H1 (cell line): ENCODE measurements around the gene RPS6KA2. TPM values are rescaled to one million over a fixed set of nuclear protein-coding genes. Genes with fewer than 3 reads are reported as not detected.

Experiments used
- BACH1 ChIP-seq: IDR thresholded peaks from 2 replicates; pipeline ENCODE4 v1.6.1; 2012; ENCODE audit warnings: low read length, improper control_type of control experiment
- CHD1 ChIP-seq: IDR thresholded peaks from 2 replicates; pipeline ENCODE4 v1.6.1; 2012; ENCODE audit warnings: low read depth, low read length, improper control_type of control experiment
- CHD2 ChIP-seq: IDR thresholded peaks from 2 replicates; pipeline ENCODE4 v1.6.1; 2012; ENCODE audit warnings: low read length, improper control_type of control experiment
- CHD7 ChIP-seq: fragments of 300-600 bp; sonication (generic); IDR thresholded peaks from 2 replicates; pipeline ENCODE4 v1.7.1; 2012; ENCODE audit warnings: low read length, moderate library complexity, mild to moderate bottlenecking, inconsistent platforms; ENCODE audit not compliant: insufficient replicate concordance
- HDAC6 ChIP-seq: IDR thresholded peaks from one replicate; pipeline ENCODE4 v1.7.1; 2012; ENCODE audit warnings: low read depth, mild to moderate bottlenecking, inconsistent platforms, low read length, moderate library complexity
- JUND ChIP-seq: IDR thresholded peaks from 2 replicates; pipeline ENCODE4 v1.6.1; 2011; ENCODE audit warnings: mild to moderate bottlenecking, improper control_type of control experiment, low read length
- MAX ChIP-seq: IDR thresholded peaks from 2 replicates; pipeline ENCODE4 v1.6.1; 2012; ENCODE audit warnings: inconsistent platforms
- RNF2 ChIP-seq: fragments of 200-900, 300-1000 bp; sonication (generic); IDR thresholded peaks from 2 replicates; pipeline ENCODE4 v1.7.1; 2016; ENCODE audit warnings: borderline replicate concordance, low read depth, mild to moderate bottlenecking, antibody characterized with exemption, low read length; ENCODE audit not compliant: poor library complexity, severe bottlenecking; ENCODE audit errors: missing control alignments
- SP2 ChIP-seq: IDR thresholded peaks from 2 replicates; pipeline ENCODE4 v1.6.1; 2012; ENCODE audit warnings: mild to moderate bottlenecking, low read length, inconsistent platforms
- SP4 ChIP-seq: IDR thresholded peaks from 2 replicates; pipeline ENCODE4 v1.6.1; 2012; ENCODE audit warnings: low read length, inconsistent platforms
- TBP ChIP-seq: IDR thresholded peaks from 2 replicates; pipeline ENCODE4 v1.6.1; 2011; ENCODE audit warnings: low read depth, low read length, improper control_type of control experiment
- YY1 ChIP-seq: IDR thresholded peaks from 2 replicates; pipeline ENCODE4 v1.6.1; 2011; ENCODE audit warnings: low read depth, mild to moderate bottlenecking, low read length
- ZNF274 ChIP-seq: IDR thresholded peaks from 2 replicates; pipeline ENCODE4 v1.7.0; 2012; ENCODE audit warnings: low read length, borderline replicate concordance; ENCODE audit errors: extremely low read depth
- polyA plus RNA-seq, 7 experiments: library from polyadenylated mRNA; depleted of rRNA in 3 of 7; stranded (reverse) in 5 of 7; unstranded in 2 of 7; fragments of >200 nt in 5 of 7; fragments of 200-250 nt in 2 of 7; gene quantifications; 1 replicate in 5 of 7; 2 replicates in 1 of 7; 4 replicates in 1 of 7; pipeline versions ENCODE4 v1.2.1 to v1.2.3, GENCODE V29; 2011 to 2013; ENCODE audit warnings: missing spikeins in 2 of 7, mixed read lengths in 2 of 7
- total RNA-seq: library from RNA; stranded (reverse); fragmentation: NEBNext Ultra II Directional; extraction: Animal tissue kit (Norgen Biotek cat#: 25700); gene quantifications from 2 replicates; pipeline ENCODE4 v1.2.1, GENCODE V29; 2021

RPS6KA2 gene
- total and polyA plus RNA-seq, 2 of the 8 experiments (the other 6 are each of a cell fraction or from before 2014, with no cell fraction given): 8.8 to 25.7 TPM

GRCh38 chr6:166369782-166370181, 257.3 kb downstream of the RPS6KA2 start (continued):
- TF ChIP-seq CHD7: no peak
- TF ChIP-seq JUND: no peak
- no peak for TF ChIP-seq ZNF274
- TF ChIP-seq BACH1: no peak
- no peak for TF ChIP-seq SP4
- TF ChIP-seq YY1: no peak
- no peak for TF ChIP-seq MAX
- no peak for TF ChIP-seq CHD2
- TF ChIP-seq SP2: no peak
- TF ChIP-seq CHD1: no peak
- no peak for TF ChIP-seq RNF2
- TF ChIP-seq HDAC6: no peak
- TF ChIP-seq TBP: no peak
